ENCODE measurements around the gene NR0B2. TPM values are rescaled to one million over a fixed set of nuclear protein-coding genes. Genes with fewer than 3 reads are reported as not detected.
A peak's percentile ranks its signal among the peaks of the same experiment; 100 is the strongest.

The NR0B2 gene
- total RNA-seq, 1 experiment from 2014 or later: not detected

GRCh38 chr1:26959722-26960624 lies 46.2 kb upstream of the NR0B2 start, which contains the start of gene KDF1 (continued):
- TF ChIP-seq REST (IDR thresholded peaks at IDR 0.05; ENCODE audit: low read depth): no peak
- TF ChIP-seq ZNF274 (IDR thresholded peaks at IDR 0.05; ENCODE audit: low read depth, low read length): no peak
- peak; percentile 89 for TF ChIP-seq POLR2AphosphoS5 (IDR thresholded peaks at IDR 0.05; ENCODE audit: low read depth, low read length)
- TF ChIP-seq SRF (IDR thresholded peaks at IDR 0.05; ENCODE audit: low read depth): no peak; the same call in 1 of the 2 replicates
- TF ChIP-seq ZBTB33 (IDR thresholded peaks at IDR 0.05; ENCODE audit: extremely low read depth, insufficient replicate concordance, low read length): peak; percentile 99
- TF ChIP-seq, protein P1, sequence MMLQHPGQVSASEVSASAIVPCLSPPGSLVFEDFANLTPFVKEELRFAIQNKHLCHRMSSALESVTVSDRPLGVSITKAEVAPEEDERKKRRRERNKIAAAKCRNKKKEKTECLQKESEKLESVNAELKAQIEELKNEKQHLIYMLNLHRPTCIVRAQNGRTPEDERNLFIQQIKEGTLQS (IDR thresholded peaks at IDR 0.05): no peak
- no peak for TF ChIP-seq JUND (IDR thresholded peaks at IDR 0.05)
- TF ChIP-seq FOSL1 (IDR thresholded peaks at IDR 0.05; ENCODE audit: low read depth): no peak
- peak; percentile 97 for TF ChIP-seq SIN3A (IDR thresholded peaks at IDR 0.05; ENCODE audit: low read depth)
- peak; percentile 38 for TF ChIP-seq POLR2A (IDR thresholded peaks at IDR 0.05; ENCODE audit: borderline replicate concordance, extremely low read depth, insufficient read depth, insufficient read length)
